Uterus (tissue), 2 donors: ENCODE data around the gene TEX14.

Experiments used
- POLR2A ChIP-seq, 2 donors: fragments of 450-650 bp; IDR thresholded peaks; one replicate each; pipeline ENCODE4 v1.6.1; 2016; ENCODE audit warnings: antibody characterized with exemption in 2 of 2, mild to moderate bottlenecking in 1 of 2, moderate library complexity in 1 of 2
- TF ChIP-seq, protein P1 (sequence below), 4 experiments: fragments of 200-600 bp in 2 of 4; fragments of 450-650 bp in 2 of 4; sonication (generic) in 2 of 4; IDR thresholded peaks; one replicate each; pipeline ENCODE4 v1.5.1; 2016 to 2019; ENCODE audit warnings: antibody characterized with exemption in 4 of 4, mild to moderate bottlenecking in 2 of 4, moderate library complexity in 1 of 4

DNA sequence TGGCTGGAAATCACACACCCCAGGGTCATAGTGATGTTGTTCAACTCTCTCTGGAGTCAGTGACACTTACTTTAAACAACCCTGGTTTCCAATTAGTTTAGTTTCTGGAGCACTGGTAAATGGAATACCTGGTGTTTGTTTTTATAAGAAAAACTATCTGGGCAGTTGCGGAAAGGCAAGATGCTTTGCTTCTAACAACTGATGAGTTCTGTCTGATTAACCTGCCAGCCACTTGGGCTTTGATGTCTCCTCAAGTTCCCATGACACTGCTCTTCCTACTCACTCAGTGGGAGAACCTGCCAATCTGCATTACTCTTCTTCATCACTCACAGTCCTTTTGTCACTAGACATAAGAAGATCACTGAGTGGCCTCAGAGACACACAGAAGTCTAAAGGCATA is 98.7 kb downstream of the TEX14 start:
- TF ChIP-seq POLR2A (IDR thresholded peaks at IDR 0.05) = no peak
- TF ChIP-seq, protein P1, sequence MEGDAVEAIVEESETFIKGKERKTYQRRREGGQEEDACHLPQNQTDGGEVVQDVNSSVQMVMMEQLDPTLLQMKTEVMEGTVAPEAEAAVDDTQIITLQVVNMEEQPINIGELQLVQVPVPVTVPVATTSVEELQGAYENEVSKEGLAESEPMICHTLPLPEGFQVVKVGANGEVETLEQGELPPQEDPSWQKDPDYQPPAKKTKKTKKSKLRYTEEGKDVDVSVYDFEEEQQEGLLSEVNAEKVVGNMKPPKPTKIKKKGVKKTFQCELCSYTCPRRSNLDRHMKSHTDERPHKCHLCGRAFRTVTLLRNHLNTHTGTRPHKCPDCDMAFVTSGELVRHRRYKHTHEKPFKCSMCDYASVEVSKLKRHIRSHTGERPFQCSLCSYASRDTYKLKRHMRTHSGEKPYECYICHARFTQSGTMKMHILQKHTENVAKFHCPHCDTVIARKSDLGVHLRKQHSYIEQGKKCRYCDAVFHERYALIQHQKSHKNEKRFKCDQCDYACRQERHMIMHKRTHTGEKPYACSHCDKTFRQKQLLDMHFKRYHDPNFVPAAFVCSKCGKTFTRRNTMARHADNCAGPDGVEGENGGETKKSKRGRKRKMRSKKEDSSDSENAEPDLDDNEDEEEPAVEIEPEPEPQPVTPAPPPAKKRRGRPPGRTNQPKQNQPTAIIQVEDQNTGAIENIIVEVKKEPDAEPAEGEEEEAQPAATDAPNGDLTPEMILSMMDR (IDR thresholded peaks at IDR 0.05) = no peak
